Stimulated activated naive CD8-positive, alpha-beta T cell treated with anti-CD3 and anti-CD28 coated beads, Interleukin-15, Interleukin-2, amounts not matched to agents 100 U/mL and 50 U/mL, for 24 hours (primary cell): ENCODE results near the gene TRAPPC5.

Experiments used
- ATAC-seq: fragments of 150-1000 bp; cut with Tn5 transposase; one replicate; pipeline ENCODE4 v1.10.0; 2021
- DNase-seq: peaks from one replicate; pipeline ENCODE4 v3.0.0; 2021

Gene TRAPPC5

GRCh38 chr19:7676376-7676775 lies 4.3 kb upstream of the TRAPPC5 start:
- ATAC-seq (no peak), DNase-seq (no peak)

- DNase-seq (no peak), ATAC-seq (no peak)
These were observed 3.8 kb upstream of the TRAPPC5 start, which contains the start of gene MCEMP1 for GRCh38 chr19:7676854-7677253. Gene MCEMP1 (plus strand): TSS chr19:7677090. CDS start chr19:7677121, 31 bp downstream.

- no peak for ATAC-seq
- DNase-seq, result no peak
These were observed 2.8 kb upstream of the TRAPPC5 start for GRCh38 chr19:7677669-7678311.

GRCh38 chr19:7678971-7679751 lies 1.5 kb upstream of the TRAPPC5 start:
- DNase-seq, result peak; percentile 64
- peak; percentile 60 for ATAC-seq

- DNase-seq (no peak), ATAC-seq (no peak)
These were observed 645 bp upstream of the TRAPPC5 start for GRCh38 chr19:7679771-7680605.

GRCh38 chr19:7681340-7682174 lies 924 bp downstream of the TRAPPC5 start:
- ATAC-seq (peak; percentile 60), DNase-seq (peak; percentile 92)

- no peak for ATAC-seq
- no peak for DNase-seq
These were observed 1.7 kb downstream of the TRAPPC5 start for GRCh38 chr19:7682175-7682855.

GRCh38 chr19:7685546-7686445 lies 5.2 kb downstream of the TRAPPC5 start:
- no peak for DNase-seq
- ATAC-seq, result no peak

GRCh38 chr19:7687177-7687576 lies 6.5 kb downstream of the TRAPPC5 start:
- DNase-seq (no peak), ATAC-seq (no peak)

GRCh38 chr19:7689165-7689564 lies 8.5 kb downstream of the TRAPPC5 start:
- DNase-seq, result no peak

GRCh38 chr19:7690779-7691258 lies 10.2 kb downstream of the TRAPPC5 start:
- ATAC-seq, result no peak

More at GRCh38 chr19:7689165-7689564, 8.5 kb downstream of the TRAPPC5 start:
- ATAC-seq, result no peak

GRCh38 chr19:7691497-7691896 lies 10.9 kb downstream of the TRAPPC5 start:
- DNase-seq (no peak), ATAC-seq (peak; percentile 11)

More at GRCh38 chr19:7690779-7691258, 10.2 kb downstream of the TRAPPC5 start:
- no peak for DNase-seq

GRCh38 chr19:7692417-7693088 lies 11.9 kb downstream of the TRAPPC5 start:
- DNase-seq (no peak), ATAC-seq (peak; percentile 53)

GRCh38 chr19:7694499-7694898 lies 13.9 kb downstream of the TRAPPC5 start:
- ATAC-seq (no peak), DNase-seq (no peak)

- DNase-seq (no peak), ATAC-seq (no peak)
These were observed 17.2 kb downstream of the TRAPPC5 start for GRCh38 chr19:7697721-7698287.

GRCh38 chr19:7698583-7698982 lies 17.9 kb downstream of the TRAPPC5 start:
- no peak for ATAC-seq
- no peak for DNase-seq

- no peak for ATAC-seq
- DNase-seq, result no peak
These were observed 18.4 kb downstream of the TRAPPC5 start for GRCh38 chr19:7699003-7699402.

- peak; percentile 74 for DNase-seq
- ATAC-seq, result peak; percentile 77
These were observed 19.1 kb downstream of the TRAPPC5 start for GRCh38 chr19:7699417-7700401.
